Immature natural killer cell (primary cell): ENCODE data around the gene TOMM20. TPM values are rescaled to one million over a fixed set of nuclear protein-coding genes. Genes with fewer than 3 reads are reported as not detected.
A peak's percentile ranks its signal among the peaks of the same experiment; 100 is the strongest.

Source experiments
- DNase-seq, 3 donors: peaks; one replicate each; pipeline ENCODE4 v3.0.0; 2022; ENCODE audit warnings: mixed read lengths in 1 of 3
- H3K27ac Mint-ChIP-seq, 6 donors: one replicate each; pipeline ENCODE4 v1.8.0; 2020; ENCODE audit warnings: mixed read lengths in 6 of 6, mild to moderate bottlenecking in 5 of 6, inconsistent platforms in 4 of 6, moderate library complexity in 3 of 6
- H3K27me3 Mint-ChIP-seq, 3 donors: one replicate each; pipeline ENCODE4 v1.8.0; 2020 to 2021; ENCODE audit warnings: low read depth in 3 of 3, mild to moderate bottlenecking in 3 of 3, mixed read lengths in 3 of 3, moderate library complexity in 3 of 3, inconsistent platforms in 1 of 3
- H3K36me3 Mint-ChIP-seq, 3 donors: one replicate each; pipeline ENCODE4 v1.8.0; 2020; ENCODE audit warnings: mixed read lengths in 3 of 3, inconsistent platforms in 2 of 3, mild to moderate bottlenecking in 2 of 3
- H3K4me1 Mint-ChIP-seq, 2 donors: one replicate each; pipeline ENCODE4 v1.8.0; 2020; ENCODE audit warnings: inconsistent platforms in 2 of 2, mild to moderate bottlenecking in 2 of 2, mixed read lengths in 2 of 2, moderate library complexity in 1 of 2
- H3K4me3 Mint-ChIP-seq, 5 donors: one replicate each; pipeline ENCODE4 v1.8.0; 2020; ENCODE audit warnings: mild to moderate bottlenecking in 5 of 5, mixed read lengths in 5 of 5, inconsistent platforms in 3 of 5, moderate library complexity in 3 of 5
- H3K9me3 Mint-ChIP-seq, 6 donors: one replicate each; pipeline ENCODE4 v1.8.0; 2020; ENCODE audit warnings: mild to moderate bottlenecking in 6 of 6, mixed read lengths in 6 of 6, inconsistent platforms in 4 of 6, moderate library complexity in 3 of 6
- polyA plus RNA-seq, 3 donors: library from polyadenylated mRNA; unstranded; fragments of 300-500 nt; fragmentation: Illumina TruSeq; gene quantifications; one replicate each; pipeline ENCODE4 v1.2.3, GENCODE V29; 2021

TOMM20 gene
- polyA plus RNA-seq, 3 donors from 2014 or later = 23.6 to 32.4 (median 29.4) TPM

- Mint-ChIP-seq H3K9me3 (no peaks in the 10 kb centered on the region), H3K27me3 (peaks cover 5 to 18% (median 14%) of the 10 kb centered on the region in 3 donors), H3K4me3 (peak overlapping the region; percentile 44 to 97 (median 96)), H3K27ac (peak overlapping the region; percentile 83 to 96 (median 92)), H3K4me1 (peaks cover 32 to 44% of the 10 kb centered on the region in 2 donors), H3K36me3 (peaks cover 0 to 9% (median 5%) of the 10 kb centered on the region in 3 donors)
- no peak for DNase-seq
These were observed 1.3 kb upstream of the TOMM20 start for GRCh38 chr1:235129774-235130570.

DNA sequence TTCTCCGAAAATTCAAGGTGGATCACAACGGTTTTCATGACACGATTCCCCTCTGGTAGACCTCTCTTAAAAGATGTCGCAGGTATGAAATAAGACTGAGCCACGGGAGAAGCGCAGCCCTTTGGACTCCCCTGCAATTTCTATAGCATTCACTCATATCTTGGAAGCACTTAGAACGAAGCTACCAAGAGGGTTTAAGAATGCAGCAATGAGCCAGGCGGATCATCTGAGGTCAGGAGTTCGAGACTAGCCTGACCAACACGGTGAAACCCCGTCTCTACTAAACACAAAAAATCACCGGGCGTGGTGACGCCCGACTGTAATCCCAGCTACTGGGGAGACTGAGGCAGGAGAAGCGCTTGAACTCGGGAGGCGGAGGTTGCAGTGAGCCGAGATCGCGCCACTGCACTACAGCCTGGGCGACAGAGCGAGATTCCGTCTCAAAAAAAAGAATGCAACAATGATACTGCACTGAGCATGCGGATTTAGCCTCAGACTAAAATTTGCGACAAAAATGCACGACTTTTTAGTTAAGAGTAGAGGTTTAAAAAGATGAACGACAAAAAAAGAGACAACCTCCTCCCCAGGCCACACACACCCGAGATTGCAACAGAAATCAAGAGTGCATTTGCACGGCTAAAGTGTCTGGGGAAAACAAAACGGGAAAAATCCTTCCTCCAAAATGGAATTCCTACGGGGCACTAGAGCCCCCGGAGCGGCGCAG, 743 bp downstream of the TOMM20 start:
- DNase-seq = no peak

DNA sequence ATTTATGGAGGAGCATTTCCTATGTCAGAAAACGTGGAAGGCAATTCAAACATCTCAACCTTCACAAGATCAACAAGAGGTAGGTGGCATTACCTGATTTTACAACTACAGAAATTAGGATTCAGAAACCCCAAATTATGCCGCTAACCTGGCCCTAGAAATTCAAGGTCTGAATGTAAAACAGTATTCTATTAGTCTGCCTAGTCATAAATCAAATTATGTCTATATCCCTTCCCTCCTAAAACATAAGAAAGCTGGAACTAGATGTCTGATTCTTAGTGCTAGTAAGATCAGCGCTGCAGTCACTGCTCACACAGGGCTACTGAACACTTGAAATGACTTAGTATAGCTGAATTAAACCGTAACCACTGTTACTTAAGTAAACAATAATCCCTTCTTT, 1.4 kb downstream of the TOMM20 start:
- Mint-ChIP-seq H3K4me1 (peaks cover 50 to 71% of the 10 kb centered on the region in 2 donors), H3K9me3 (no peaks in the 10 kb centered on the region), H3K36me3 (no peaks in the 10 kb centered on the region), H3K4me3 (peak overlapping the region; percentile 90 to 97 (median 96)), H3K27me3 (peaks cover 5 to 16% (median 14%) of the 10 kb centered on the region in 3 donors), H3K27ac (peak overlapping the region; percentile 89 to 97 (median 96))
- DNase-seq = no peak

More for the DNA sequence above, 743 bp downstream of the TOMM20 start:
- H3K27ac Mint-ChIP-seq = peak overlapping the region; percentile 89 to 97 (median 96)
- H3K9me3 Mint-ChIP-seq = no peaks in the 10 kb centered on the region
- H3K36me3 Mint-ChIP-seq = peaks cover 0 to 3% (median 3%) of the 10 kb centered on the region in 3 donors
- H3K27me3 Mint-ChIP-seq = peaks cover 5 to 18% (median 14%) of the 10 kb centered on the region in 3 donors
- H3K4me1 Mint-ChIP-seq = peaks cover 46 to 64% of the 10 kb centered on the region in 2 donors
- peak overlapping the region; percentile 90 to 97 (median 96) for H3K4me3 Mint-ChIP-seq

DNA sequence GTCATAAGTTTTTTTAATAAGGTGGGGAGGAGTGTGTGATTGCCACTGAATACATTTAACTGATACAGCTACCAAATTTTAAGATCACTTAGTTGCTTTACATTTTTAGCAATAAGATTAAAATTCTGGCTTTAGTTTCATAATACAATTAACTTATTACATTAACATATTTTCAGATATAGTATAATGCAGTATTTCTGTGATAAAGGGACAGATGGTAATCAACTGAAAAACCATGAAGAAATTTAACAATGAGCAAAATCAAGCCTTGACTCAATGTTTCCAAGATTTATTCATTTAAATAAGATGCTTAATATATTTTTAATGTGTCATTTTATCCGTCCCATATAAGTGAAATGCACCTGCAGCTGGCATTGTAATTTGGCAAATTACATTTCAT, 4.0 kb downstream of the TOMM20 start:
- peaks cover 52 to 81% of the 10 kb centered on the region in 2 donors for H3K4me1 Mint-ChIP-seq
- H3K36me3 Mint-ChIP-seq = peaks cover 2 to 7% (median 3%) of the 10 kb centered on the region in 3 donors

DNA sequence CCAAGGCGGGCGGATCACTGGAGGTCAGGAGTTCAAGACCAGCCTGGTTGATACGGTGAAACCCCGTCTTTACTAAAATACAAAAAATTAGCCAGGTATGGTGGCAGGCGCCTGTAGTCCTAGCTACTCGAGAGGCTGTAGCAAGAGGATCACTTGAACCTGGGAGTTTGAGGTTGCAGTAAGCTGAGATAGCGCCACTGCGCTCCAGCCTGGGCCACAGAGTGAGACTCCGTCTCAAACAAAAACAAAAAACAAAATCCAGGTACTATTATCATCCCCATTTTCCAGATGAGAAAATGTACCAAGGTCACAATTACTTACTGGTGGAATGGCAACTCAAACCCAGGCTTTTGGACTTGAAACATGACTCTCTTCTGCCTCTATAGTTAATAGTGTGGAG, 4.5 kb downstream of the TOMM20 start:
- peaks cover 5 to 15% (median 14%) of the 10 kb centered on the region in 3 donors for H3K27me3 Mint-ChIP-seq
- H3K9me3 Mint-ChIP-seq = no peaks in the 10 kb centered on the region
- DNase-seq = no peak
- peaks cover 3 to 13% (median 7%) of the 10 kb centered on the region in 3 donors for H3K36me3 Mint-ChIP-seq
- H3K27ac Mint-ChIP-seq = peak overlapping the region in 4 of 6 donors; percentile 50 to 87 (median 74)
- H3K4me3 Mint-ChIP-seq = peak overlapping the region in 1 of 5 donors; percentile 56
- H3K4me1 Mint-ChIP-seq = peaks cover 50 to 77% of the 10 kb centered on the region in 2 donors

More for the DNA sequence above, 4.0 kb downstream of the TOMM20 start:
- Mint-ChIP-seq H3K9me3 (no peaks in the 10 kb centered on the region), H3K4me3 (peak overlapping the region in 1 of 5 donors; percentile 56), H3K27me3 (peaks cover 5 to 16% (median 14%) of the 10 kb centered on the region in 3 donors), H3K27ac (peak overlapping the region in 4 of 6 donors; percentile 50 to 87 (median 74))
- no peak for DNase-seq

- H3K4me3 Mint-ChIP-seq = no peak overlapping the region
- H3K36me3 Mint-ChIP-seq = peaks cover 3 to 23% (median 13%) of the 10 kb centered on the region in 3 donors
- no peaks in the 10 kb centered on the region for H3K9me3 Mint-ChIP-seq
- peaks cover 34 to 73% of the 10 kb centered on the region in 2 donors for H3K4me1 Mint-ChIP-seq
- H3K27me3 Mint-ChIP-seq = no peaks in the 10 kb centered on the region
- peak overlapping the region; percentile 2 to 65 (median 28) for H3K27ac Mint-ChIP-seq
- no peak for DNase-seq
These were observed 6.3 kb downstream of the TOMM20 start for GRCh38 chr1:235122348-235122747.

- no peak for DNase-seq
- peaks cover 0 to 20% of the 10 kb centered on the region in 2 donors for H3K4me1 Mint-ChIP-seq
- H3K36me3 Mint-ChIP-seq = peaks cover 4 to 51% (median 10%) of the 10 kb centered on the region in 3 donors
- no peak overlapping the region for H3K27ac Mint-ChIP-seq
- peaks cover 0 to 5% (median 0%) of the 10 kb centered on the region in 3 donors for H3K27me3 Mint-ChIP-seq
- no peaks in the 10 kb centered on the region for H3K9me3 Mint-ChIP-seq
- no peak overlapping the region for H3K4me3 Mint-ChIP-seq
These were observed 15.3 kb downstream of the TOMM20 start for GRCh38 chr1:235113183-235113917.

- Mint-ChIP-seq H3K4me3 (no peak overlapping the region), H3K27me3 (peaks cover 0 to 8% (median 0%) of the 10 kb centered on the region in 3 donors), H3K27ac (peak overlapping the region in 1 of 6 donors; percentile 11), H3K36me3 (peaks cover 4 to 47% (median 10%) of the 10 kb centered on the region in 3 donors), H3K9me3 (no peaks in the 10 kb centered on the region), H3K4me1 (peaks cover 0 to 13% of the 10 kb centered on the region in 2 donors)
- DNase-seq = no peak
These were observed 16.1 kb downstream of the TOMM20 start for GRCh38 chr1:235112297-235113182.

GRCh38 chr1:235111107-235111506, 17.5 kb downstream of the TOMM20 start:
- DNase-seq = no peak
- peak overlapping the region in 1 of 6 donors; percentile 39 for H3K27ac Mint-ChIP-seq
- no peak overlapping the region for H3K4me3 Mint-ChIP-seq
- peaks cover 0 to 8% (median 0%) of the 10 kb centered on the region in 3 donors for H3K27me3 Mint-ChIP-seq
- peaks cover 9 to 51% (median 10%) of the 10 kb centered on the region in 3 donors for H3K36me3 Mint-ChIP-seq
- no peaks in the 10 kb centered on the region for H3K9me3 Mint-ChIP-seq
- peaks cover 0 to 13% of the 10 kb centered on the region in 2 donors for H3K4me1 Mint-ChIP-seq

- peaks cover 0 to 11% (median 2%) of the 10 kb centered on the region in 3 donors for H3K27me3 Mint-ChIP-seq
- H3K36me3 Mint-ChIP-seq = peaks cover 9 to 44% (median 10%) of the 10 kb centered on the region in 3 donors
- no peak for DNase-seq
- H3K4me3 Mint-ChIP-seq = no peak overlapping the region
- peaks cover 13 to 23% of the 10 kb centered on the region in 2 donors for H3K4me1 Mint-ChIP-seq
- H3K9me3 Mint-ChIP-seq = no peaks in the 10 kb centered on the region
- peak overlapping the region in 1 of 6 donors; percentile 60 for H3K27ac Mint-ChIP-seq
These were observed 19.8 kb downstream of the TOMM20 start for GRCh38 chr1:235108876-235109275.

DNA sequence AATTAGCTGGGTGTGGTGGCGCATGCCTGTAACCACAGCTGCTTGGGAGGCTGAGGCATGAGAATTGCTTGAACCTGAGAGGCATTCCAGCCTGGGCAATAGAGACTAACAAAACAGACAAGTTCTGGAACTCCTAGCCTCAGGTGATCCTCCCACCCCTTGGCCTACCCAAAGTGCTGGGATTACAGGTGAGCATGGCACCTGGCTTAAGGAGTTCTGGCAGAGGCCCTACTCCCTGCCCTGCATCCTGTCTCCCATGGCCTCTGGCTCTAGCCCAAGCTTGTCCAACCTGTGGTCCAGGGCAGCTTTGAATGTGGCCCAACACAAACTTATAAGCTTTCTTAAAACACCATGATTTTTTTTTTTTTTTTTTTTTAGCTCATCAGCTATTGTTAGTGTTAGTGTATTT, 20.4 kb downstream of the TOMM20 start:
- DNase-seq = no peak
- Mint-ChIP-seq H3K4me1 (peaks cover 15 to 19% of the 10 kb centered on the region in 2 donors), H3K4me3 (no peak overlapping the region), H3K27me3 (peaks cover 0 to 11% (median 2%) of the 10 kb centered on the region in 3 donors), H3K27ac (peak overlapping the region in 1 of 6 donors; percentile 72), H3K9me3 (no peaks in the 10 kb centered on the region), H3K36me3 (peaks cover 6 to 37% (median 9%) of the 10 kb centered on the region in 3 donors)
